ENCODE data around the gene MRPS17. TPM values are rescaled to one million over a fixed set of nuclear protein-coding genes. Genes with fewer than 3 reads are reported as not detected.

The MRPS17 gene
- total and polyA plus RNA-seq, 12 donors = 10.4 to 28.3 (median 14.5) TPM

DNA sequence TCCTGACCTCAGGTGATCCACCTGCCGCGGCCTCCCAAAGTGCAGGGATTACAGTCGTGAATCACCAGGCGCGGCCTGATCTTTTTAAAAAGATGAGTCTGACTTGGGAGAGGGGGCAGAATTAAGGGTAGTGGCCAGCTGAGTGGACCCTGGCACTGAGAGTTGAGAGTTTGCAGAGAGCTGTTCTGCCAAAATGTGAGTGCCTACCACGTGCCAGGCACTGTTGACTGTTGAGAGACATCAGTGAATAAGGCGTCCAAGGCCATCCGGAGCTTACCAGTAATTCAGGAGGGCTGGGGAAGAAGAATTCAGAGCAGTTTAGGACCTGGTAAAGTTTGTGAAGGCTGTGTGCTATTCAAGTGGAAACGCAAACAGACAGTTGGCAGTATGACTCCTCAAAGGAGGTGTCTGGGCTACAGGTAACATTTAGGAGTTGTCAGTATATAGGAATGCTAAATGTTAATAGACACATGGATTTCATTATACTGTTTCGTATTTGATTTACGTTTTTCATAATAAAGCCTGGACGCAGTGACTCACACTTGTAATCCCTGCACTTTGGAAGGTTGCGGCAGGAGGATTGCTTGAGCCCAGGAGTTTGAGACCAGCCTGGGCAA is 14.2 kb downstream of the MRPS17 start:
- peak overlapping the region; percentile 85 to 99 (median 96) for H3K27ac ChIP-seq
- 44 to 46% (median 45%) methylated on average over 12 to 13 of the region's 13 CpGs for WGBS, 4 donors
- peaks cover 23 to 27% of the 10 kb centered on the region in 2 donors for H3K4me1 ChIP-seq (replicated peaks in 1 of 2)
- intact Hi-C loops (cut with DNase I) = loop anchor here in 1 of 2 donors (10.0 kb wide), 1 partner anchor 109 kb away; no protein-coding TSS in a partner anchor
- no peaks in the 10 kb centered on the region for H3K9me3 ChIP-seq (replicated peaks in 1 of 3)
- DNase-seq = peak; percentile 66 to 92 (median 89)
- TF ChIP-seq POLR2A (IDR thresholded peaks at IDR 0.05) = peak in 1 of 2 donors; percentile 57
- TF ChIP-seq, protein P1, sequence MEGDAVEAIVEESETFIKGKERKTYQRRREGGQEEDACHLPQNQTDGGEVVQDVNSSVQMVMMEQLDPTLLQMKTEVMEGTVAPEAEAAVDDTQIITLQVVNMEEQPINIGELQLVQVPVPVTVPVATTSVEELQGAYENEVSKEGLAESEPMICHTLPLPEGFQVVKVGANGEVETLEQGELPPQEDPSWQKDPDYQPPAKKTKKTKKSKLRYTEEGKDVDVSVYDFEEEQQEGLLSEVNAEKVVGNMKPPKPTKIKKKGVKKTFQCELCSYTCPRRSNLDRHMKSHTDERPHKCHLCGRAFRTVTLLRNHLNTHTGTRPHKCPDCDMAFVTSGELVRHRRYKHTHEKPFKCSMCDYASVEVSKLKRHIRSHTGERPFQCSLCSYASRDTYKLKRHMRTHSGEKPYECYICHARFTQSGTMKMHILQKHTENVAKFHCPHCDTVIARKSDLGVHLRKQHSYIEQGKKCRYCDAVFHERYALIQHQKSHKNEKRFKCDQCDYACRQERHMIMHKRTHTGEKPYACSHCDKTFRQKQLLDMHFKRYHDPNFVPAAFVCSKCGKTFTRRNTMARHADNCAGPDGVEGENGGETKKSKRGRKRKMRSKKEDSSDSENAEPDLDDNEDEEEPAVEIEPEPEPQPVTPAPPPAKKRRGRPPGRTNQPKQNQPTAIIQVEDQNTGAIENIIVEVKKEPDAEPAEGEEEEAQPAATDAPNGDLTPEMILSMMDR (IDR thresholded peaks at IDR 0.05) = no peak
- peak overlapping the region in 1 of 4 donors; percentile 91 for H3K4me3 ChIP-seq
- H3K27me3 ChIP-seq = no peaks in the 10 kb centered on the region
- H3K36me3 ChIP-seq (replicated peaks in 1 of 2) = no peaks in the 10 kb centered on the region

DNA sequence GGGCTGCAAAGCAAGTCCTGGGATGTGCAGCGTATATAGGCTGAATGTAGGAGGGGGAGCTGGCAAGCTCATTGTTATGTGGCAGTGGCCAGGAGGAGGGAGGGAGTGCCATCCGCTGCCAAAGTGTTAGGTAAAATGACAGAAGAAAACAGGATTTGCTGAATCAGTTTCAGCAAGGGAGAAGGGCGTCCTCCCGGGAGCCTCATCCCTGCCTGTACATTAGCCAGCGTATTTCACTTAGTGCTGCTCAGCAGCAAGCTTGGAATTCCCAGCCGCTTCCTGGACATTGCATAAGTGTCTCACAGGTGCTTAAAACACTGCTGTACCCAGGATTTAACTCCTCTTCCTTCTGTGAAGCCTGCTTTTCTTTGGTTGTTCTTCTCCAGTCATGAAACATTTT is 15.2 kb downstream of the MRPS17 start:
- peak in 4 of 7 donors; percentile 13 to 48 (median 20) for DNase-seq
- H3K4me1 ChIP-seq (replicated peaks in 1 of 2) = peaks cover 29 to 32% of the 10 kb centered on the region in 2 donors
- no peaks in the 10 kb centered on the region for H3K27me3 ChIP-seq
- H3K9me3 ChIP-seq (replicated peaks in 1 of 3) = no peaks in the 10 kb centered on the region
- peak overlapping the region in 4 of 5 donors; percentile 75 to 96 (median 88) for H3K27ac ChIP-seq
- TF ChIP-seq, protein P1 (IDR thresholded peaks at IDR 0.05) = no peak
- no peak for TF ChIP-seq POLR2A (IDR thresholded peaks at IDR 0.05)
- no peaks in the 10 kb centered on the region for H3K36me3 ChIP-seq (replicated peaks in 1 of 2)
- 70 to 80% (median 73%) methylated on average over 6 of the region's 6 CpGs for WGBS, 4 donors
- intact Hi-C loops (cut with DNase I) = loop anchor here in 1 of 2 donors (10.0 kb wide), 1 partner anchor 108 kb away; no protein-coding TSS in a partner anchor
- peak overlapping the region in 1 of 4 donors; percentile 23 for H3K4me3 ChIP-seq

DNA sequence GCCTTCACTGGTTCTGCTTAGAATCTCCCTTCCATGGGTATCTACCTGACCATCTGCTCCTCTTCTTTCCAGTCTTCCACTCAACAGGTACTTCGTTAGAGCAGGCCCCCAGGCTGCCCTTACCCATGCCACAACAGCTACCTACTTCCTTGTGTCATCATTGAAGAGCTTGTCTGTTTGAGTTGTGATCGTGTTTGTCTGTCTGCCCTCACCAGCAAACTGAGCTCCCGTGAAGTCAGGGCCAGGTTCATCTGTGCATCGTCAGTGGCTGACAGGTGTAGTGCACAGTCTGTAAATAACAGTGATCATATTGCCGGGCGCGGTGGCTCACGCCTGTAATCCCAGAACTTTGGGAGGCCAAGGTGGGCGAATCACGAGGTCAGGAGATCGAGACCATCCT is 17.7 kb downstream of the MRPS17 start:
- DNase-seq = peak in 1 of 7 donors; percentile 48
- Histone ChIP-seq H3K4me1 (replicated peaks in 1 of 2) (peaks cover 27 to 29% of the 10 kb centered on the region in 2 donors), H3K9me3 (replicated peaks in 1 of 3) (no peaks in the 10 kb centered on the region), H3K27ac (no peak overlapping the region), H3K4me3 (no peak overlapping the region), H3K27me3 (no peaks in the 10 kb centered on the region), H3K36me3 (replicated peaks in 1 of 2) (no peaks in the 10 kb centered on the region)
- no peak for TF ChIP-seq POLR2A (IDR thresholded peaks at IDR 0.05)
- TF ChIP-seq, protein P1 (IDR thresholded peaks at IDR 0.05) = no peak
- 88 to 96% (median 93%) methylated on average over 6 to 11 of the region's 11 CpGs for WGBS, 4 donors
- intact Hi-C loops (cut with DNase I) = loop anchor here in 1 of 2 donors (10.0 kb wide), 1 partner anchor 105 kb away; no protein-coding TSS in a partner anchor

DNA sequence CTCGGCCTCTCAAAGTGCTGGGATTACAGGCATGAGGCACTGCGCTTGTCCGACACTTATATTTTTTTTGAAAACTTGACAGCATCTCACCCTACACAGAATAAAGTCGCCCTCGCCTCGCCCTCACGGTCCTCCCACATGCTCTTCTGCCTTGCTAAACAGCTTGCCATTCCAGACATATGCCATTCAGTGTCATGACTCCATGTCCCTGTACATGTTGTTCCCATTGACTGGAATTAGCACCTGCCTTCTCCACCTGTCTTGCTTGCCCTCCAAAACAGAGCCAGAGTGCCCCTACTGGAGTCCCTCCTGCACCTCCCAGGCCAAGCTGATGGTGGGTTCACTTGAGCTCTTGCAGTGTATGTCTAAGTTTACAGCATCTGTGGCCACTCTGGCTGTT is 18.9 kb downstream of the MRPS17 start:
- 79 to 97% (median 91%) methylated on average over 7 of the region's 7 CpGs for WGBS, 4 donors
- H3K27me3 ChIP-seq = no peaks in the 10 kb centered on the region
- H3K4me3 ChIP-seq = no peak overlapping the region
- TF ChIP-seq POLR2A (IDR thresholded peaks at IDR 0.05) = no peak
- TF ChIP-seq, protein P1 (IDR thresholded peaks at IDR 0.05) = no peak
- H3K27ac ChIP-seq = peak overlapping the region in 1 of 5 donors; percentile 21
- H3K4me1 ChIP-seq (replicated peaks in 1 of 2) = peaks cover 24 to 25% of the 10 kb centered on the region in 2 donors
- intact Hi-C loops (cut with DNase I) = no loop called here
- H3K9me3 ChIP-seq (replicated peaks in 1 of 3) = no peaks in the 10 kb centered on the region
- DNase-seq = no peak
- H3K36me3 ChIP-seq (replicated peaks in 1 of 2) = no peaks in the 10 kb centered on the region

All from adrenal gland (tissue), 12 donors.